DMS79 treated with DMSO at 0.1 percent for 48 hours (cell line): ENCODE results near the gene PCBP3.

ENCODE experiments used
- DNase-seq: peaks from one replicate; lab custom pipeline; 2025; lab: John Stamatoyannopoulos, UW

PCBP3 gene

GRCh38 chr21:45982092-45982757 is 338.7 kb downstream of the PCBP3 start:
- DNase-seq = no peak

GRCh38 chr21:45982758-45983648 is 339.5 kb downstream of the PCBP3 start:
- DNase-seq = no peak

GRCh38 chr21:45983649-45983965 is 340.1 kb downstream of the PCBP3 start:
- no peak for DNase-seq

GRCh38 chr21:45983981-45984551 is 340.5 kb downstream of the PCBP3 start:
- DNase-seq = no peak

- no peak for DNase-seq
These were observed 341.1 kb downstream of the PCBP3 start for GRCh38 chr21:45984584-45985095.

- no peak for DNase-seq
These were observed 342.2 kb downstream of the PCBP3 start for GRCh38 chr21:45985471-45986315.

GRCh38 chr21:45986316-45987051 is 343.0 kb downstream of the PCBP3 start:
- no peak for DNase-seq

GRCh38 chr21:45987121-45987711 is 343.7 kb downstream of the PCBP3 start:
- DNase-seq = no peak

GRCh38 chr21:45988366-45989347 is 345.1 kb downstream of the PCBP3 start:
- DNase-seq = no peak

- DNase-seq = no peak
These were observed 346.0 kb downstream of the PCBP3 start for GRCh38 chr21:45989355-45990048.

GRCh38 chr21:45990049-45990711 is 346.7 kb downstream of the PCBP3 start:
- DNase-seq = no peak

GRCh38 chr21:45990741-45991605 is 347.4 kb downstream of the PCBP3 start:
- DNase-seq = no peak

GRCh38 chr21:45991606-45992300 is 348.2 kb downstream of the PCBP3 start:
- DNase-seq = no peak
